Endodermal cell (in vitro differentiated cells): Measurements from ENCODE around the gene ZFYVE19. TPM values are rescaled to one million over a fixed set of nuclear protein-coding genes. Genes with fewer than 3 reads are reported as not detected.

Source experiments
- DNase-seq: peaks from one replicate; pipeline ENCODE4 v3.0.0-alpha.2; 2017
- H3K27ac ChIP-seq: 2 replicates; pipeline ENCODE4 v1.5.1; 2013; ENCODE audit warnings: mild to moderate bottlenecking, low read depth, low read length, moderate library complexity
- H3K27me3 ChIP-seq: 2 replicates; pipeline ENCODE4 v1.6.1; 2013; ENCODE audit warnings: mild to moderate bottlenecking, low read length, moderate library complexity; ENCODE audit not compliant: insufficient read depth, control insufficient read depth, poor library complexity, severe bottlenecking
- H3K36me3 ChIP-seq: 2 replicates; pipeline ENCODE4 v1.7.0; 2013; ENCODE audit warnings: mild to moderate bottlenecking, low read length, moderate library complexity; ENCODE audit not compliant: control insufficient read depth, insufficient read depth
- H3K4me1 ChIP-seq: one replicate; pipeline ENCODE4 v1.7.0; 2013; ENCODE audit warnings: low read length; ENCODE audit not compliant: control insufficient read depth, insufficient read depth
- H3K4me3 ChIP-seq: 2 replicates; pipeline ENCODE4 v1.5.1; 2013; ENCODE audit warnings: mild to moderate bottlenecking, low read length, moderate library complexity
- H3K9ac ChIP-seq: 2 replicates; pipeline ENCODE4 v1.6.1; 2013; ENCODE audit warnings: mild to moderate bottlenecking, low read length, moderate library complexity; ENCODE audit not compliant: poor library complexity, severe bottlenecking; ENCODE audit errors: extremely low read depth
- H3K9me3 ChIP-seq: 2 replicates; pipeline ENCODE4 v1.6.1; 2013; ENCODE audit warnings: mild to moderate bottlenecking, low read length, moderate library complexity; ENCODE audit not compliant: control insufficient read depth
- H3K27ac Mint-ChIP-seq: 2 replicates; pipeline ENCODE4 v1.8.0; 2020; ENCODE audit warnings: mixed read lengths
- H3K27me3 Mint-ChIP-seq: 2 replicates; pipeline ENCODE4 v1.8.0; 2021; ENCODE audit warnings: mild to moderate bottlenecking, mixed read lengths; ENCODE audit not compliant: insufficient read depth
- H3K36me3 Mint-ChIP-seq: 2 replicates; pipeline ENCODE4 v1.8.0; 2020; ENCODE audit warnings: low read depth, mixed read lengths
- H3K4me1 Mint-ChIP-seq: 2 replicates; pipeline ENCODE4 v1.8.0; 2020; ENCODE audit warnings: mixed read lengths
- H3K4me3 Mint-ChIP-seq: 2 replicates; pipeline ENCODE4 v1.8.0; 2020; ENCODE audit warnings: mild to moderate bottlenecking, moderate library complexity, mixed read lengths
- H3K9me3 Mint-ChIP-seq: 2 replicates; pipeline ENCODE4 v1.8.0; 2020; ENCODE audit warnings: mild to moderate bottlenecking, mixed read lengths
- CTCF ChIP-seq: fragments of 200-600 bp; sonication (generic); conservative IDR thresholded peaks from 2 replicates; pipeline ENCODE4 v1.5.0; 2021; ENCODE audit warnings: antibody characterized with exemption, mild to moderate bottlenecking
- WGBS, 2 experiments: methylation state at CpG; one replicate each; pipeline versions ENCODE4 v1.1.5 to v1.1.7; 2013; ENCODE audit warnings: missing lambda C conversion rate in 2 of 2, mixed read lengths in 1 of 2; ENCODE audit not compliant: insufficient coverage in 1 of 2, insufficient read length in 1 of 2; 5-methylcytosine and 5-hydroxymethylcytosine counted together
- total RNA-seq, 2 donors: library from RNA; stranded (reverse); fragmentation: NEBNext Ultra II Directional in 1 of 2; extraction: Animal tissue kit (Norgen Biotek cat#: 25700) in 1 of 2; gene quantifications; 2 replicates in 1 of 2; 3 replicates in 1 of 2; pipeline ENCODE4 v1.2.1, GENCODE V29; 2021

The ZFYVE19 gene
- total RNA-seq, 2 donors from 2014 or later = 15.6 to 15.9 TPM

GRCh38 chr15:40863660-40864270 is 56.9 kb downstream of the ZFYVE19 start:
- H3K4me1 ChIP-seq = no peaks in the 10 kb centered on the region
- peaks cover 4% of the 10 kb centered on the region for H3K4me1 Mint-ChIP-seq
- peaks cover 3% of the 10 kb centered on the region for H3K36me3 Mint-ChIP-seq
- no peaks in the 10 kb centered on the region for H3K9me3 Mint-ChIP-seq
- DNase-seq = no peak
- no peak for TF ChIP-seq CTCF
- no peak overlapping the region for H3K4me3 Mint-ChIP-seq
- H3K9ac ChIP-seq = no peak overlapping the region
- no peak overlapping the region for H3K27ac Mint-ChIP-seq
- H3K36me3 ChIP-seq = no peaks in the 10 kb centered on the region
- no peak overlapping the region for H3K27ac ChIP-seq
- no peaks in the 10 kb centered on the region for H3K27me3 ChIP-seq
- H3K9me3 ChIP-seq = no peaks in the 10 kb centered on the region
- H3K27me3 Mint-ChIP-seq = peaks cover 2% of the 10 kb centered on the region
- WGBS, 2 experiments = 83 to 100% methylated on average over 1 to 4 of the region's 4 CpGs
- no peak overlapping the region for H3K4me3 ChIP-seq

Other genes starting within 250 kb of the ZFYVE19 start
- 10 to 100 TPM; 14.9 to 16.8 TPM for gene CCDC32, start 242.0 kb upstream of the ZFYVE19 start, total RNA-seq
- 10 to 100 TPM; 16.5 to 20.5 TPM for gene RPUSD2, start 237.8 kb upstream of the ZFYVE19 start, total RNA-seq
- gene KNL1, start 212.8 kb upstream of the ZFYVE19 start, total RNA-seq = 10 to 100 TPM; 17.6 to 32.6 TPM
- 10 to 100 TPM; 34.1 to 50.9 TPM for gene RAD51, start 111.9 kb upstream of the ZFYVE19 start, total RNA-seq
- gene RMDN3, start 51.8 kb upstream of the ZFYVE19 start, total RNA-seq = 10 to 100 TPM; 15.7 to 23.5 TPM
- gene GCHFR, start 43.0 kb upstream of the ZFYVE19 start, total RNA-seq = 10 to 100 TPM; 33.6 to 47.1 TPM
- under 1 TPM; 0.46 to 0.57 TPM for gene C15orf62, start 37.1 kb upstream of the ZFYVE19 start, total RNA-seq
- gene DNAJC17, start 384 bp downstream of the ZFYVE19 start, total RNA-seq = 10 to 100 TPM; 34.0 to 41.0 TPM
- gene PPP1R14D, start 21.6 kb downstream of the ZFYVE19 start, total RNA-seq = not detected
- gene SPINT1, start 37.0 kb downstream of the ZFYVE19 start, total RNA-seq = 100 to 1,000 TPM; 129 to 141 TPM
- 1 to 10 TPM; 1.8 to 2.8 TPM for gene RHOV, start 67.1 kb downstream of the ZFYVE19 start, total RNA-seq
- gene VPS18, start 87.4 kb downstream of the ZFYVE19 start, total RNA-seq = 10 to 100 TPM; 26.6 to 29.0 TPM
- under 1 TPM; 0.20 to 0.64 TPM for gene DLL4, start 122.3 kb downstream of the ZFYVE19 start, total RNA-seq
- gene CHAC1, start 146.4 kb downstream of the ZFYVE19 start, total RNA-seq = 1 to 10 TPM; 6.8 to 9.0 TPM